Breast epithelium (tissue), 4 donors: Measurements from ENCODE around the gene SHCBP1. TPM values are rescaled to one million over a fixed set of nuclear protein-coding genes. Genes with fewer than 3 reads are reported as not detected.

Experiments used
- DNase-seq, 2 donors: peaks; one replicate each; pipeline ENCODE4 v3.0.0-alpha.2; 2019; ENCODE audit warnings: low spot score in 2 of 2
- H3K27ac ChIP-seq, 2 donors: fragments of 200-600 bp; sonication (generic) in 1 of 2; one replicate each; pipeline ENCODE4 v1.5.1; 2016 to 2019; ENCODE audit warnings: mild to moderate bottlenecking in 1 of 2
- H3K27me3 ChIP-seq, 2 donors: fragments of 200-600 bp; sonication (generic) in 1 of 2; one replicate each; pipeline versions ENCODE4 v1.5.1 to v1.6.0; 2017 to 2019; ENCODE audit warnings: control low read depth in 1 of 2, mild to moderate bottlenecking in 1 of 2
- H3K36me3 ChIP-seq: fragments of 200-600 bp; one replicate; pipeline ENCODE4 v1.5.1; 2019
- H3K4me1 ChIP-seq, 2 donors: fragments of 200-600 bp; sonication (generic); one replicate each; pipeline ENCODE4 v1.5.1; 2016 to 2019; ENCODE audit warnings: control low read depth in 1 of 2
- H3K4me3 ChIP-seq, 3 donors: fragments of 200-600 bp; sonication (generic); 1 replicate in 2 of 3; 2 replicates in 1 of 3; pipeline ENCODE4 v1.5.1; 2016 to 2019; ENCODE audit warnings: mild to moderate bottlenecking in 3 of 3, moderate library complexity in 2 of 3
- H3K9me3 ChIP-seq, 2 donors: fragments of 200-600 bp; sonication (generic) in 1 of 2; one replicate each; pipeline ENCODE4 v1.5.1; 2016 to 2019; ENCODE audit warnings: control low read depth in 1 of 2
- CTCF ChIP-seq, 3 donors: fragments of 450-650 bp; IDR thresholded peaks; one replicate each; pipeline ENCODE4 v1.5.1; 2016 to 2017; ENCODE audit warnings: antibody characterized with exemption in 3 of 3, mild to moderate bottlenecking in 3 of 3, moderate library complexity in 3 of 3
- POLR2A ChIP-seq: fragments of 450-650 bp; IDR thresholded peaks from one replicate; pipeline ENCODE4 v1.6.1; 2016; ENCODE audit warnings: antibody characterized with exemption, mild to moderate bottlenecking, moderate library complexity
- POLR2AphosphoS5 ChIP-seq, 3 donors: sonication (generic); formaldehyde crosslinking; IDR thresholded peaks; one replicate each; pipeline ENCODE4 v1.6.1; 2017; ENCODE audit warnings: antibody characterized with exemption in 3 of 3
- intact Hi-C: fragments of 100-400 bp; cut with DNase I; formaldehyde crosslinking; loops from one replicate; pipeline ENCODE4 v1.15.1; 2023; ENCODE audit warnings: low total_unique reads
- total RNA-seq, 3 donors: library from RNA; depleted of rRNA; stranded (reverse); fragments of >200 nt; gene quantifications; one replicate each; pipeline ENCODE4 v1.1.0, GENCODE V29; 2016

Gene SHCBP1
- total RNA-seq, 3 donors from 2014 or later, result 0.33 to 0.96 (median 0.44) TPM

- intact Hi-C loops, result no loop called here
- Histone ChIP-seq H3K27ac (no peak overlapping the region), H3K27me3 (no peaks in the 10 kb centered on the region), H3K36me3 (no peaks in the 10 kb centered on the region), H3K9me3 (peaks cover 6 to 18% of the 10 kb centered on the region in 2 donors), H3K4me3 (no peak overlapping the region), H3K4me1 (no peaks in the 10 kb centered on the region)
- TF ChIP-seq CTCF (IDR thresholded peaks at IDR 0.05) (no peak), POLR2AphosphoS5 (IDR thresholded peaks at IDR 0.05) (no peak), POLR2A (no peak)
- no peak for DNase-seq
Observed at GRCh38 chr16:46582313-46582712, 38.9 kb downstream of the SHCBP1 start.

GRCh38 chr16:46577988-46578579 lies 43.1 kb downstream of the SHCBP1 start:
- TF ChIP-seq POLR2A (no peak), CTCF (IDR thresholded peaks at IDR 0.05) (no peak), POLR2AphosphoS5 (IDR thresholded peaks at IDR 0.05) (no peak)
- Histone ChIP-seq H3K9me3 (no peaks in the 10 kb centered on the region), H3K27me3 (no peaks in the 10 kb centered on the region), H3K4me3 (no peak overlapping the region), H3K27ac (no peak overlapping the region), H3K4me1 (no peaks in the 10 kb centered on the region), H3K36me3 (no peaks in the 10 kb centered on the region)
- no peak for DNase-seq
- intact Hi-C loops, result no loop called here

- no peaks in the 10 kb centered on the region for H3K4me1 ChIP-seq
- no peaks in the 10 kb centered on the region for H3K36me3 ChIP-seq
- TF ChIP-seq POLR2AphosphoS5 (IDR thresholded peaks at IDR 0.05), result no peak
- no peak for TF ChIP-seq POLR2A
- no peak overlapping the region for H3K4me3 ChIP-seq
- no peaks in the 10 kb centered on the region for H3K9me3 ChIP-seq
- intact Hi-C loops, result no loop called here
- DNase-seq, result no peak
- peaks cover 0 to 2% of the 10 kb centered on the region in 2 donors for H3K27me3 ChIP-seq
- H3K27ac ChIP-seq, result no peak overlapping the region
Observed at GRCh38 chr16:46573834-46574159, 47.4 kb downstream of the SHCBP1 start.

- Histone ChIP-seq H3K27me3 (peaks cover 0 to 3% of the 10 kb centered on the region in 2 donors), H3K27ac (no peak overlapping the region), H3K36me3 (no peaks in the 10 kb centered on the region), H3K4me1 (no peaks in the 10 kb centered on the region), H3K9me3 (no peaks in the 10 kb centered on the region), H3K4me3 (no peak overlapping the region)
- TF ChIP-seq CTCF (IDR thresholded peaks at IDR 0.05) (no peak), POLR2A (no peak), POLR2AphosphoS5 (IDR thresholded peaks at IDR 0.05) (no peak)
- DNase-seq, result no peak
- intact Hi-C loops, result no loop called here
Observed at GRCh38 chr16:46573008-46573833, 48.0 kb downstream of the SHCBP1 start.

- Histone ChIP-seq H3K36me3 (no peaks in the 10 kb centered on the region), H3K4me1 (no peaks in the 10 kb centered on the region), H3K27me3 (peaks cover 0 to 3% of the 10 kb centered on the region in 2 donors), H3K9me3 (no peaks in the 10 kb centered on the region), H3K4me3 (no peak overlapping the region), H3K27ac (no peak overlapping the region)
- intact Hi-C loops, result no loop called here
- DNase-seq, result no peak
- TF ChIP-seq POLR2A, result no peak
- no peak for TF ChIP-seq POLR2AphosphoS5 (IDR thresholded peaks at IDR 0.05)
- TF ChIP-seq CTCF (IDR thresholded peaks at IDR 0.05), result no peak
Observed at GRCh38 chr16:46569231-46569735, 51.9 kb downstream of the SHCBP1 start.
